Hepatocyte (in vitro differentiated cells): ENCODE data around the gene AHSG. TPM values are rescaled to one million over a fixed set of nuclear protein-coding genes. Genes with fewer than 3 reads are reported as not detected.

Source experiments
- DNase-seq: peaks from one replicate; pipeline ENCODE4 v3.0.0-alpha.2; 2016; ENCODE audit warnings: low spot score
- H2AFZ ChIP-seq: fragments of 200-600 bp; sonication (generic); 2 replicates; pipeline ENCODE4 v1.6.0; 2016; ENCODE audit warnings: antibody characterized with exemption, mild to moderate bottlenecking
- H3K27ac ChIP-seq: fragments of 200-600 bp; sonication (generic); 2 replicates; pipeline ENCODE4 v1.5.1; 2016; ENCODE audit warnings: mild to moderate bottlenecking
- H3K27me3 ChIP-seq: fragments of 200-600 bp; sonication (generic); 2 replicates; pipeline ENCODE4 v1.6.1; 2016
- H3K36me3 ChIP-seq: fragments of 200-600 bp; sonication (generic); replicated peaks from 2 replicates; pipeline ENCODE4 v1.5.1; 2016; ENCODE audit warnings: low read depth; ENCODE audit not compliant: insufficient read depth
- H3K4me1 ChIP-seq: fragments of 200-600 bp; sonication (generic); 2 replicates; pipeline ENCODE4 v1.5.1; 2016; ENCODE audit warnings: mild to moderate bottlenecking, moderate library complexity; ENCODE audit not compliant: insufficient read depth
- H3K4me2 ChIP-seq: fragments of 200-600 bp; sonication (generic); 2 replicates; pipeline ENCODE4 v1.6.0; 2016
- H3K4me3 ChIP-seq: fragments of 200-600 bp; sonication (generic); 2 replicates; pipeline ENCODE4 v1.5.1; 2016; ENCODE audit warnings: mild to moderate bottlenecking
- H3K79me2 ChIP-seq: fragments of 200-600 bp; sonication (generic); 2 replicates; pipeline ENCODE4 v1.6.0; 2017; ENCODE audit warnings: mild to moderate bottlenecking
- H3K9me2 ChIP-seq: fragments of 200-600 bp; sonication (generic); replicated peaks from 2 replicates; pipeline ENCODE4 v1.6.0; 2017; ENCODE audit warnings: mild to moderate bottlenecking; ENCODE audit not compliant: insufficient read depth
- H3K9me3 ChIP-seq: fragments of 200-600 bp; sonication (generic); 2 replicates; pipeline ENCODE4 v1.5.1; 2016; ENCODE audit warnings: low read depth, mild to moderate bottlenecking
- H4K20me1 ChIP-seq: fragments of 200-600 bp; sonication (generic); 2 replicates; pipeline ENCODE4 v1.6.0; 2016; ENCODE audit warnings: mild to moderate bottlenecking; ENCODE audit not compliant: insufficient read depth, poor library complexity, severe bottlenecking
- EZH2 ChIP-seq: fragments of 200-600 bp; sonication (generic); IDR thresholded peaks from 2 replicates; pipeline ENCODE4 v1.6.1; 2016; ENCODE audit warnings: antibody characterized with exemption, mild to moderate bottlenecking, borderline replicate concordance
- EZH2phosphoT487 ChIP-seq: fragments of 200-600 bp; sonication (generic); IDR thresholded peaks from one replicate; pipeline ENCODE4 v1.6.1; 2018; ENCODE audit warnings: antibody characterized with exemption, mild to moderate bottlenecking, low read depth, moderate library complexity; ENCODE audit not compliant: unreplicated experiment, severe bottlenecking
- WGBS: methylation state at CpG from one replicate; pipeline ENCODE4 v1.1.6; 2016; ENCODE audit warnings: low lambda C conversion rate; ENCODE audit errors: missing lambda C conversion rate; 5-methylcytosine and 5-hydroxymethylcytosine counted together
- polyA plus RNA-seq: library from polyadenylated mRNA; unstranded; fragments of >200 nt; fragmentation: Nextera tagmentation; extraction: Ambion mirVana; gene quantifications from 2 replicates; pipeline ENCODE4 v1.2.1, GENCODE V29; 2016
- total RNA-seq: library from RNA; depleted of rRNA; stranded (reverse); fragments of >200 nt; gene quantifications from 2 replicates; pipeline ENCODE4 v1.2.3, GENCODE V29; 2014
- TF ChIP-seq, protein P1 (sequence below): fragments of 200-600 bp; sonication (generic); IDR thresholded peaks from 2 replicates; pipeline ENCODE4 v1.5.1; 2016; ENCODE audit warnings: antibody characterized with exemption, mild to moderate bottlenecking; ENCODE audit not compliant: poor library complexity

The AHSG gene
- total and polyA plus RNA-seq, 2 experiments from 2014 or later: 559 to 568 TPM

DNA sequence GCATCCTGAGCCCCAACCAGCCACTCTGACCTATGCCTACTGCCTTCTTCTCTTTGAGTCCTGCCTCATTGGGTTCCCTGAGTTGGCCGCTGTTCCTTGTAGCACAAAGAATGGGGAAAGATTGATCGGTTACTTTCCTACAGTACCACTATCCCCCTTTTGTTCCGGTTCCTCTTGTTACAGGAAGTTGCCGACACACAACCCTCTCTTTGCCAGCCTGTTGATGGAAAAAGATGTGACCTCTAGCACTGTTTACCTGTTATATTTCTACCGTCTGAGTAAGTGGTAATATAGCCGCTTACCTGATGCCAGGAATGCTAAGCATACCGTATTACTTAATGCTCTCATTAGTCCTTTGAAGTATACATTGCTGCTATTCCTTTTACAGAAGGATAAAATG lies 9.7 kb upstream of the AHSG start:
- Histone ChIP-seq H3K4me3 (no peak overlapping the region), H3K9me2 (no peaks in the 10 kb centered on the region), H3K79me2 (no peaks in the 10 kb centered on the region), H4K20me1 (no peaks in the 10 kb centered on the region), H3K27me3 (no peaks in the 10 kb centered on the region), H2AFZ (no peak overlapping the region), H3K4me2 (no peak overlapping the region), H3K27ac (peak overlapping the region; percentile 67), H3K36me3 (no peaks in the 10 kb centered on the region), H3K4me1 (peaks cover 28% of the 10 kb centered on the region), H3K9me3 (no peaks in the 10 kb centered on the region)
- DNase-seq: no peak
- WGBS: 84% methylated on average over 7 of the region's 7 CpGs
- TF ChIP-seq, protein P1, sequence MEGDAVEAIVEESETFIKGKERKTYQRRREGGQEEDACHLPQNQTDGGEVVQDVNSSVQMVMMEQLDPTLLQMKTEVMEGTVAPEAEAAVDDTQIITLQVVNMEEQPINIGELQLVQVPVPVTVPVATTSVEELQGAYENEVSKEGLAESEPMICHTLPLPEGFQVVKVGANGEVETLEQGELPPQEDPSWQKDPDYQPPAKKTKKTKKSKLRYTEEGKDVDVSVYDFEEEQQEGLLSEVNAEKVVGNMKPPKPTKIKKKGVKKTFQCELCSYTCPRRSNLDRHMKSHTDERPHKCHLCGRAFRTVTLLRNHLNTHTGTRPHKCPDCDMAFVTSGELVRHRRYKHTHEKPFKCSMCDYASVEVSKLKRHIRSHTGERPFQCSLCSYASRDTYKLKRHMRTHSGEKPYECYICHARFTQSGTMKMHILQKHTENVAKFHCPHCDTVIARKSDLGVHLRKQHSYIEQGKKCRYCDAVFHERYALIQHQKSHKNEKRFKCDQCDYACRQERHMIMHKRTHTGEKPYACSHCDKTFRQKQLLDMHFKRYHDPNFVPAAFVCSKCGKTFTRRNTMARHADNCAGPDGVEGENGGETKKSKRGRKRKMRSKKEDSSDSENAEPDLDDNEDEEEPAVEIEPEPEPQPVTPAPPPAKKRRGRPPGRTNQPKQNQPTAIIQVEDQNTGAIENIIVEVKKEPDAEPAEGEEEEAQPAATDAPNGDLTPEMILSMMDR: no peak
- TF ChIP-seq EZH2phosphoT487 (no peak), EZH2 (no peak)

DNA sequence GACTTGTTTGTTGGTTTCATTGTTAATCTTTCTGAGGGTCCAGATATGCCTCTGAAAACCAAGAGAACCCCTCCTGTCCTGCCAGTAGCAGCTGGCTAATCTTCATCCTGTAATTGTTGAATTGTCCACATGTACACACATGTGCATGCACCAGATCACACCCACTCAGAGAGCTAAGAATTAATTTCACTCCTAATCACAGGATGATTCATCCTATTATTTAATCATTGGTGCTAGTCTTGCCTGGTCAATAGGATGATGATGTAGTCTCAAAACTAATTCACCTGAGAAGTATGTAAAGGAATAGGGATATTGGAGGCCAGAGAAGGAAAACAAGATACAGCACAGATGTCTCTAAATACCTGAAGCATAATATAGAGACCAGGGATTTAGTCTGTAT lies 7.8 kb upstream of the AHSG start:
- Histone ChIP-seq H3K4me2 (no peak overlapping the region), H4K20me1 (no peaks in the 10 kb centered on the region), H3K27ac (peak overlapping the region; percentile 89), H3K36me3 (no peaks in the 10 kb centered on the region), H3K4me3 (no peak overlapping the region), H3K79me2 (no peaks in the 10 kb centered on the region), H3K9me3 (no peaks in the 10 kb centered on the region), H3K27me3 (no peaks in the 10 kb centered on the region), H3K9me2 (no peaks in the 10 kb centered on the region), H2AFZ (no peak overlapping the region), H3K4me1 (peaks cover 10% of the 10 kb centered on the region)
- no peak for DNase-seq
- TF ChIP-seq EZH2phosphoT487: no peak
- TF ChIP-seq EZH2: no peak
- TF ChIP-seq, protein P1: no peak

DNA sequence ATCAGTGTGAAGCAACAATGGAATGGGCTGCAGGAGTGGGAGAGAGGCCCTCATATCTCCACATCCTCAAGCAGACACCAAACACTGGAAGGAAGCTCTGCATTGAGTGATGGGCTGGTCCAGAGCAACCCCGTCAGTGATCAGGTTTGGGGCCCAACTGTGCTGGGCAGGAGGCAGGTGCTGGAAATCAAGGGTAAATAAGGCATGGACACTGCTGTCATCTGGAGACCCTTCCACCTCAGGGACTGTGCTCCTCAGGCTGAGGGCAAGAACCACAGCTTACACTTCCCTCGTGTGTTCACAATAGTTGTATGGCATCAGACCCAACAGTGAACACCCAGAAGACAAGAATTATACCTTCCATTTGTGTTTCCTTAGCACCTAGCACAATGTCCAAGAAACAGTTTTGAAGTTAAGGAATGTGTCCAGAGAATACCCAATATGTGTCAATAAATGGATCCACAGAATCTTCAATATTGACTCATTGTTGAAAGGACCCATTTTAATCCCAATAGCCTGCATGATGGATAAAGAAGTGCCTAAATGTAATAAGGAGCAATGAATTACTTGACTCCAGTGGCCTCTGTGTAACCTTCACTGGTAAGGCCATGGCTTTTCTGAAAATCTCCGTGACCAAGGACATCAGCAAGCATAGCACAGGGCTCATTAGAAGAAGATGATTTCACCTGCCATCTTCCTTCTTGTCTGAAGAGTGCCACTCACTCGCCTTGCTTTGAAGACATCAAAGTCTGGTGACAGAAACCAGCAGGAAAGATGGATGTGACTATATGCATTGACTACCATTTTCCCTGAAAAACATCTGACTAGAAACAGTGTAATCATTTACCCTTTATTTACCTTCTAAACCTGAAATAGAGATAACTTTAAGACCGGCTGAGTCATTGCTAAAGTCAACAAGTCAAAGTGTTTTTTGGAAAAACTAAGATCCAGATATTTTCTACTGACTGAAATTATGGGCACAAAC lies 7.0 kb upstream of the AHSG start:
- Histone ChIP-seq H3K36me3 (no peaks in the 10 kb centered on the region), H3K27ac (peak overlapping the region; percentile 89), H2AFZ (no peak overlapping the region), H3K79me2 (no peaks in the 10 kb centered on the region), H3K27me3 (no peaks in the 10 kb centered on the region), H3K4me1 (peaks cover 9% of the 10 kb centered on the region), H4K20me1 (no peaks in the 10 kb centered on the region), H3K4me2 (peak overlapping the region; percentile 34), H3K4me3 (no peak overlapping the region), H3K9me3 (no peaks in the 10 kb centered on the region), H3K9me2 (no peaks in the 10 kb centered on the region)
- no peak for TF ChIP-seq EZH2
- TF ChIP-seq, protein P1: no peak
- no peak for TF ChIP-seq EZH2phosphoT487
- peak; percentile 43 for DNase-seq
- WGBS: 62% methylated on average over 5 of the region's 5 CpGs
